Stomach (tissue), 9 donors: ENCODE results near the gene NALCN. TPM values are rescaled to one million over a fixed set of nuclear protein-coding genes. Genes with fewer than 3 reads are reported as not detected.

ENCODE experiments used
- DNase-seq, 2 donors: peaks; one replicate each; pipeline versions ENCODE4 v3.0.0 to v3.0.0-alpha.2; 2013 to 2019
- H3K27ac ChIP-seq, 5 donors: fragments of 200-600 bp in 4 of 5; sonication (generic) in 4 of 5; one replicate each; pipeline ENCODE4 v1.5.1; 2013 to 2019; ENCODE audit warnings: mild to moderate bottlenecking in 1 of 5, moderate library complexity in 1 of 5
- H3K27me3 ChIP-seq, 3 donors: fragments of 200-600 bp; sonication (generic); one replicate each; pipeline ENCODE4 v1.5.1; 2017 to 2019; ENCODE audit warnings: mixed run types in 1 of 3
- H3K36me3 ChIP-seq, 4 donors: fragments of 200-600 bp; sonication (generic); 1 replicate in 3 of 4; 2 replicates in 1 of 4; pipeline ENCODE4 v1.5.1; 2016 to 2019
- H3K4me1 ChIP-seq, 4 donors: fragments of 200-600 bp; sonication (generic); one replicate each; pipeline ENCODE4 v1.5.1; 2016 to 2019
- H3K4me3 ChIP-seq, 4 donors: fragments of 200-600 bp; sonication (generic) in 3 of 4; one replicate each; pipeline ENCODE4 v1.5.1; 2016 to 2019; ENCODE audit warnings: mild to moderate bottlenecking in 1 of 4
- H3K9me3 ChIP-seq, 4 donors: fragments of 200-600 bp; sonication (generic); one replicate each; pipeline ENCODE4 v1.5.1; 2016 to 2019
- CTCF ChIP-seq, 7 experiments: fragments of 450-650 bp in 4 of 7; fragments of 200-600 bp in 3 of 7; sonication (generic) in 3 of 7; IDR thresholded peaks; one replicate each; pipeline ENCODE4 v1.5.1; 2016 to 2019; ENCODE audit warnings: antibody characterized with exemption in 7 of 7, control low read depth in 2 of 7, mild to moderate bottlenecking in 1 of 7
- EP300 ChIP-seq: sonication (generic); formaldehyde crosslinking; IDR thresholded peaks from one replicate; pipeline ENCODE4 v1.6.1; 2017; ENCODE audit warnings: antibody characterized with exemption
- POLR2A ChIP-seq, 4 donors: fragments of 450-650 bp; IDR thresholded peaks; one replicate each; pipeline ENCODE4 v1.6.1; 2016; ENCODE audit warnings: antibody characterized with exemption in 4 of 4, control low read depth in 2 of 4, mild to moderate bottlenecking in 1 of 4, moderate library complexity in 1 of 4
- POLR2AphosphoS5 ChIP-seq, 3 donors: sonication (generic); formaldehyde crosslinking; IDR thresholded peaks; one replicate each; pipeline ENCODE4 v1.6.1; 2016; ENCODE audit warnings: antibody characterized with exemption in 3 of 3
- WGBS, 5 donors: extraction: QIAGEN DNeasy Blood & Tissue Kit in 3 of 5; methylation state at CpG; one replicate each; pipeline versions ENCODE4 v1.1.5 to v1.1.7; 2013 to 2018; 5-methylcytosine and 5-hydroxymethylcytosine counted together
- intact Hi-C: fragments of 100-400 bp; cut with DNase I; formaldehyde crosslinking; loops from one replicate; pipeline ENCODE4 v1.15.1; 2023; ENCODE audit warnings: low total_unique reads
- polyA plus RNA-seq, 3 donors: library from polyadenylated mRNA; stranded (reverse); fragments of 200-250 nt; gene quantifications; one replicate each; pipeline ENCODE4 v1.2.3, GENCODE V29; 2013
- total RNA-seq, 5 donors: library from RNA; depleted of rRNA; stranded (reverse); fragments of >200 nt; gene quantifications; one replicate each; pipeline versions ENCODE4 v1.1.0 to v1.2.3, GENCODE V29; 2014 to 2016
- donor health status: healthy with polysubstance abuse.
- donor health status: Bipolar disorder and iron deficiency.
- donor health status: healthy.

NALCN gene
- total and polyA plus RNA-seq, 8 donors: 0.15 to 2.9 (median 1.2) TPM; not detected in 2

- Histone ChIP-seq H3K36me3 (no peaks in the 10 kb centered on the region), H3K27me3 (no peaks in the 10 kb centered on the region), H3K27ac (no peak overlapping the region), H3K4me3 (no peak overlapping the region), H3K4me1 (no peaks in the 10 kb centered on the region), H3K9me3 (no peaks in the 10 kb centered on the region)
- DNase-seq: no peak
- intact Hi-C loops: no loop called here
- 34 to 53% (median 50%) methylated on average over 5 of the region's 5 CpGs for WGBS, 5 donors
- no peak for TF ChIP-seq CTCF (IDR thresholded peaks at IDR 0.05)
- no peak for TF ChIP-seq EP300
- TF ChIP-seq POLR2AphosphoS5 (IDR thresholded peaks at IDR 0.05): no peak
- TF ChIP-seq POLR2A (IDR thresholded peaks at IDR 0.05): no peak
Observed at GRCh38 chr13:101343128-101343787, 73.0 kb downstream of the NALCN start.

- 57 to 88% (median 77%) methylated on average over 1 of the region's 1 CpG for WGBS, 5 donors
- intact Hi-C loops: no loop called here
Observed at GRCh38 chr13:101341464-101341863, 74.8 kb downstream of the NALCN start.

GRCh38 chr13:101339202-101339601, 77.1 kb downstream of the NALCN start:
- intact Hi-C loops: no loop called here
- H3K4me1 ChIP-seq: no peaks in the 10 kb centered on the region
- H3K27ac ChIP-seq: no peak overlapping the region
- 73 to 86% (median 85%) methylated on average over 5 of the region's 5 CpGs for WGBS, 5 donors
- H3K36me3 ChIP-seq: no peaks in the 10 kb centered on the region
- no peak for DNase-seq
- no peak for TF ChIP-seq POLR2AphosphoS5 (IDR thresholded peaks at IDR 0.05)
- H3K4me3 ChIP-seq: no peak overlapping the region
- no peaks in the 10 kb centered on the region for H3K27me3 ChIP-seq
- H3K9me3 ChIP-seq: no peaks in the 10 kb centered on the region

More at GRCh38 chr13:101341464-101341863, 74.8 kb downstream of the NALCN start:
- Histone ChIP-seq H3K36me3 (no peaks in the 10 kb centered on the region), H3K4me1 (no peaks in the 10 kb centered on the region), H3K4me3 (no peak overlapping the region), H3K27me3 (no peaks in the 10 kb centered on the region), H3K27ac (no peak overlapping the region), H3K9me3 (no peaks in the 10 kb centered on the region)
- DNase-seq: no peak
- TF ChIP-seq CTCF (IDR thresholded peaks at IDR 0.05) (no peak), POLR2A (IDR thresholded peaks at IDR 0.05) (no peak), EP300 (no peak), POLR2AphosphoS5 (IDR thresholded peaks at IDR 0.05) (no peak)

GRCh38 chr13:101332583-101332982, 83.7 kb downstream of the NALCN start:
- TF ChIP-seq POLR2A (IDR thresholded peaks at IDR 0.05) (no peak), CTCF (IDR thresholded peaks at IDR 0.05) (no peak), POLR2AphosphoS5 (IDR thresholded peaks at IDR 0.05) (no peak), EP300 (no peak)
- 77 to 91% (median 85%) methylated on average over 5 of the region's 5 CpGs for WGBS, 5 donors
- H3K4me1 ChIP-seq: no peaks in the 10 kb centered on the region
- intact Hi-C loops: no loop called here
- no peak for DNase-seq
- H3K36me3 ChIP-seq: no peaks in the 10 kb centered on the region
- H3K9me3 ChIP-seq: no peaks in the 10 kb centered on the region
- H3K4me3 ChIP-seq: no peak overlapping the region
- no peak overlapping the region for H3K27ac ChIP-seq
- no peaks in the 10 kb centered on the region for H3K27me3 ChIP-seq

- intact Hi-C loops: no loop called here
- TF ChIP-seq POLR2A (IDR thresholded peaks at IDR 0.05) (no peak), CTCF (IDR thresholded peaks at IDR 0.05) (no peak)
- Histone ChIP-seq H3K36me3 (no peaks in the 10 kb centered on the region), H3K4me3 (no peak overlapping the region), H3K4me1 (no peaks in the 10 kb centered on the region), H3K27me3 (no peaks in the 10 kb centered on the region), H3K27ac (no peak overlapping the region), H3K9me3 (no peaks in the 10 kb centered on the region)
- DNase-seq: no peak
- 77 to 82% (median 77%) methylated on average over 2 of the region's 2 CpGs for WGBS, 5 donors
Observed at GRCh38 chr13:101331731-101332130, 84.6 kb downstream of the NALCN start.
